Measurements from ENCODE around the gene NBPF4.
"Not testable (repeated sequence)": the region's sequence is repeated elsewhere in the genome, so short reads cannot be mapped to it uniquely, and the experiment has no call there.

The NBPF4 gene

GRCh38 chr1:108209456-108210108, 34.3 kb downstream of the NBPF4 start:
- no peak for DNase-seq

GRCh38 chr1:108208724-108209446, 35.0 kb downstream of the NBPF4 start:
- no peak for DNase-seq

GRCh38 chr1:108203582-108203981, 40.3 kb downstream of the NBPF4 start:
- not testable (repeated sequence) for DNase-seq

- no peak for DNase-seq
These were observed 42.2 kb downstream of the NBPF4 start for GRCh38 chr1:108201687-108202086.

- DNase-seq, result peak in 2 of 14 donors; percentile 56 to 63
These were observed 43.2 kb downstream of the NBPF4 start for GRCh38 chr1:108200687-108201051.

GRCh38 chr1:108199781-108200686, 43.8 kb downstream of the NBPF4 start, which contains the start of gene SLC25A24:
Gene SLC25A24, minus strand, starts transcription at chr1:108200343. Its CDS starts 205 bp downstream, at chr1:108200138.
- DNase-seq, result peak in 12 of 14 donors; percentile 18 to 77 (median 62)

- DNase-seq, result peak in 1 of 14 donors; percentile 27
These were observed 44.6 kb downstream of the NBPF4 start for GRCh38 chr1:108199201-108199691.

- DNase-seq, result no peak
These were observed 49.8 kb downstream of the NBPF4 start for GRCh38 chr1:108194051-108194450.

GRCh38 chr1:108193333-108193732, 50.5 kb downstream of the NBPF4 start:
- no peak for DNase-seq

GRCh38 chr1:108192581-108192980, 51.3 kb downstream of the NBPF4 start:
- DNase-seq, result no peak

- DNase-seq, result no peak
These were observed 53.0 kb downstream of the NBPF4 start for GRCh38 chr1:108190686-108191416.

- no peak for DNase-seq
These were observed 53.8 kb downstream of the NBPF4 start for GRCh38 chr1:108190001-108190634.

- no peak for DNase-seq
These were observed 55.1 kb downstream of the NBPF4 start for GRCh38 chr1:108188801-108189200.

- DNase-seq, result no peak
These were observed 60.7 kb downstream of the NBPF4 start for GRCh38 chr1:108182959-108183700.

- DNase-seq, result no peak
These were observed 64.9 kb downstream of the NBPF4 start for GRCh38 chr1:108179018-108179417.

Measured in C1 segment of cervical spinal cord (tissue), 14 donors.